Neural cell (in vitro differentiated cells): ENCODE results near the gene ZNF568. TPM values are rescaled to one million over a fixed set of nuclear protein-coding genes. Genes with fewer than 3 reads are reported as not detected.

Experiments
- polyA plus RNA-seq: library from polyadenylated mRNA; depleted of rRNA; stranded (reverse); fragments of >200 nt; gene quantifications from 2 replicates; pipeline ENCODE4 v1.2.3, GENCODE V29; 2014

The ZNF568 gene
- polyA plus RNA-seq, 1 donor from 2014 or later, result 19.2 TPM

Other genes starting within 250 kb of the ZNF568 start
- 28.1 and 32.4 TPM in 2 replicates for gene ZNF461, start 249.5 kb upstream of the ZNF568 start, polyA plus RNA-seq
- 18.4 and 20.8 TPM in 2 replicates for gene ZNF567, start 228.7 kb upstream of the ZNF568 start, polyA plus RNA-seq
- 0.84 and 1.0 TPM in 2 replicates for gene ZNF850, start 143.5 kb upstream of the ZNF568 start, polyA plus RNA-seq
- gene ZNF790, start 77.9 kb upstream of the ZNF568 start, polyA plus RNA-seq, result 11.0 and 12.0 TPM in 2 replicates
- 15.4 and 20.9 TPM in 2 replicates for gene ZNF345, start 65.5 kb upstream of the ZNF568 start, polyA plus RNA-seq
- 1.8 and 1.9 TPM in 2 replicates for gene ZNF829, start within 50 bp of the ZNF568 start, polyA plus RNA-seq
- 27.9 and 34.8 TPM in 2 replicates for gene ZNF420, start 162.1 kb downstream of the ZNF568 start, polyA plus RNA-seq